DMS114 treated with DMSO at 0.1 percent for 48 hours (cell line): ENCODE results near the gene CSMD2.
"Not testable (repeated sequence)": the region's sequence is repeated elsewhere in the genome, so short reads cannot be mapped to it uniquely, and the experiment has no call there.

Source experiments
- DNase-seq: peaks from one replicate; lab custom pipeline; 2025; ENCODE audit not compliant: unreplicated experiment; lab: John Stamatoyannopoulos, UW

Gene CSMD2

DNA sequence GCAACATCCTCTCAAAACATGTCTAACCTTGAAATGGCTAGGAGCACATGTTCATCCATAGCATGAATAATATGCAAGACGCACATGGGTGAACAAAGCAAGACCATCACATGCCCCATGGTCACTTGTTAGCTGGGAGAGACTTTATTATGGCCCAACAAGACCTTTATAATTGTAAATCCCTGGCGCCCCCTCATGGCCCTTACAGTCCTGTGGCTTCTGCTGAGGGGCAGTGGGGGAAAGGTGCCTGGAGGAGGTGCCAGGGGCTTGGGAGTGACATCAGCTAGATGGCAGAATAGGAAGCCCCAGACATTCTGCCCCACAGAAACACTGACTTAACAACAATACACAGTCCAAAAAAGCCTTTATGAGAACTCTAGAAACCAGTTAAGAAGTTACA, 51.7 kb downstream of the CSMD2 start:
- DNase-seq = no peak

- no peak for DNase-seq
Observed at GRCh38 chr1:34108711-34109110, 56.3 kb downstream of the CSMD2 start.

GRCh38 chr1:34108269-34108668, 56.8 kb downstream of the CSMD2 start:
- no peak for DNase-seq

GRCh38 chr1:34101151-34101550, 63.9 kb downstream of the CSMD2 start:
- DNase-seq = no peak

DNA sequence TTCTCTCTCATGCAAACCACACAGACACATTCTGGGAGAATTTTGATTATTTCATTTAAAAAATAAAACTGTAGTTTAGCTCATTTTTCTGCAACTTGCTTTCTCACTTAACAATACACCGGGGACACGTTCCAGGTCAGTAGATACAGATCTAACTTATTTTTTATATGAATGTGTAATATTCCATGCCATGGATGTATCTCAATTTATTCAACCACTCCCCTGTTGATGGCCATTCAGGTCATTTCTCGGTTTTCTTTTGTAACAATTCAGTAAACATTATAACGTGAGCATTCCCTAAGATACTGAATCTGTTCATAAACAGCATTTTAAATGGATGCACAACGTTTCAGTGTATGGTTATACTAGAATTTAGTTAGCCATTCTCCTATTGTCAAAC, 64.7 kb downstream of the CSMD2 start:
- no peak for DNase-seq

GRCh38 chr1:34092399-34092798, 72.6 kb downstream of the CSMD2 start:
- DNase-seq = not testable (repeated sequence)

DNA sequence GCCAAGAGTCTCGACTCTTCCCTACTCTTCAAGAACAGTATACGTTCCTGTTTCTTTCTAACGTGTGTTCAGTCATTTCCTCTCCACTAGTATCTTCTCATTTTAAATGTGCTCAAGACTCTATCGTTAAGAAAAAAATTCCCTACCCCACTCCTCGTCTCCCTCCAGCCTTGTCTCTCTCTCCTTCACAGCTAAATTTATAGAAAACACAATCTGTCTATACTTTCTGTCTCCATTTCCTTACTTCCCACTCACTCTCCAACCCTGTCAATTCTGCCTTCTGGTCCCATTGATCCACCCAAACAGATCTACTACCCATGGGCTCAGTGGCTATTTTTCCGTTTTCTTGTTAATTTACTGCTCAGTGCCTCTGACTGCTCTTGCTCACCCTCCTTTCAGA, 75.3 kb downstream of the CSMD2 start:
- no peak for DNase-seq

- no peak for DNase-seq
Observed at GRCh38 chr1:34087986-34088385, 77.0 kb downstream of the CSMD2 start.

DNA sequence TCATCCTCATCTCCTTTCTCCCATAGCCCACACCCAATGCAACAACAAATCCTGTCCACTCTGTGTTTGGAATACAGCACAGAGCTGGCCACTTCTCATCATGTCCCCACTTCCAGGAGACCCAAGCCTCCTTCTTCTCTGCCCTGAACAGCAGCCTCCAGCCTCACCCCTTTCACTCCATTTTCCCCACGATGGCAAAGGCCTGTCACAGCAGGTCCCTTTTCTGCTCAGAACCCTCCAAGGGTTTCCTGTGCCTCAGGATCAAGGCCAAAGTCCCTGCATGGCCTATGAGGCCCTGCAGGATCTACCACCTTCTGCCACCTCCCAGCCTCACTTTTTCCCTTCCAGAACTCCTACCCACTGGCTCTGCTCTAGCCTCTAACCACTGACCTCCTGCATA, 78.5 kb downstream of the CSMD2 start:
- no peak for DNase-seq

- no peak for DNase-seq
Observed at GRCh38 chr1:34083974-34084373, 81.1 kb downstream of the CSMD2 start.

DNA sequence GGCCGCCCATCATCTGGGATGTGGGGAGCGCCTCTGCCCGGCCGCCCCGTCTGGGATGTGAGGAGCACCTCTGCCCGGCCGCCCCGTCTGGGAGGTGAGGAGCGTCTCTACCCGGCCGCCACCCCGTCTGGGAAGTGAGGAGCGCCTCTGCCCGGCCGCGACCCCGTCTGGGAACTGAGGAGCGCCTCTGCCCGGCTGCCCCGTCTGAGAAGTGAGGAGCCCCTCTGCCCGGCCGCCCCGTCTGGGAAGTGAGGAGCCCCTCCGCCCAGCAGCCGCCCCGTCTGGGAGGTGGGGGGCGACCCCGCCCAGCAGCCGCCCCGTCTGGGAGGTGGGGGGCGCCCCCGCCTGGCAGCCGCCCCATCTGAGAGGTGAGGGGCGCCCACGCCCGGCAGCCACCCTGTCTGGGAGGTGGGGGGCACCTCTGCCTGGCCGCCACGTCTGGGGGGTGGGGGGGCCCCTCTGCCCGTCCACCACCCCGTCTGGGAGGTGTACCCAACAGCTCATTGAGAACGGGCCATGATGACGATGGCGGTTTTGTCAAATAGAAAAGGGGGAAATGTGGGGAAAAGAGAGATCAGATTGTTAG, 82.9 kb downstream of the CSMD2 start:
- not testable (repeated sequence) for DNase-seq

DNA sequence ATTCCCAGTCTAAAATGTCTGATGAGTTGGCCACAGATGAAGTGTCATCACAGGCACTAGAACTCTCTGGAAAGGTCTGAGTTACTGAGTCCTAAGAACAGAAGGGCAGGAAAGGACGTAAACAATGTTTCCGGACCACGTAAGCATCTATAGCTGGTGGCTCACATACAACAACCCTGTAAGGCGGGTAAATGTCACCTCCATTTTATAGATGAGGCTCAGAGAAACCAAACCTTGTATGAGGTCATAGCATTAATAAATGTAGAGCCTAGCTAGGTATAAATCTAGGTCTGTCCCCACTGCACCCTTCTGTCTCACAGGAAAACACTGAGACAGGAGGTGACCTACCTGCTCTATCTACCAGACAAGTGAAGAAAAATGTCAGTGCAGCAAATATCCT, 86.6 kb downstream of the CSMD2 start:
- DNase-seq = no peak

DNA sequence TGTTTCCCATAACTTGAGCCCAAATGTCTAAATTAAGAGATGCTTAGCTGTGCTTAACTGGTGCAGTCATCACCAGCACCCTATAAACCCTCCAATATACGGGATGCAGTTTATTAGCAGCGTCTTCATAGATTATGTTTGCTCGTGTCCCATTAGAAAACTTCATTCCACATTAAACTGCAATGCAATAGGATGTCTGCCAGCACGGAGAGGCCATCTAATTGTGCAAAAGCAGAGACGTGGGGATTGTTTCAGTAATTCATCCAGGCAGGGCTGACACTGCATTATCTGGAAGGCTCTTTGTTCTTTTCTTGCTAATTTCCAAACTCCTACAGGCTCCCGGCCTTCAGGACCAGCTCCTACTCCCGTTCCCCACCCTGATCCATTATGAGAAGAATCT, 89.5 kb downstream of the CSMD2 start:
- DNase-seq = no peak

DNA sequence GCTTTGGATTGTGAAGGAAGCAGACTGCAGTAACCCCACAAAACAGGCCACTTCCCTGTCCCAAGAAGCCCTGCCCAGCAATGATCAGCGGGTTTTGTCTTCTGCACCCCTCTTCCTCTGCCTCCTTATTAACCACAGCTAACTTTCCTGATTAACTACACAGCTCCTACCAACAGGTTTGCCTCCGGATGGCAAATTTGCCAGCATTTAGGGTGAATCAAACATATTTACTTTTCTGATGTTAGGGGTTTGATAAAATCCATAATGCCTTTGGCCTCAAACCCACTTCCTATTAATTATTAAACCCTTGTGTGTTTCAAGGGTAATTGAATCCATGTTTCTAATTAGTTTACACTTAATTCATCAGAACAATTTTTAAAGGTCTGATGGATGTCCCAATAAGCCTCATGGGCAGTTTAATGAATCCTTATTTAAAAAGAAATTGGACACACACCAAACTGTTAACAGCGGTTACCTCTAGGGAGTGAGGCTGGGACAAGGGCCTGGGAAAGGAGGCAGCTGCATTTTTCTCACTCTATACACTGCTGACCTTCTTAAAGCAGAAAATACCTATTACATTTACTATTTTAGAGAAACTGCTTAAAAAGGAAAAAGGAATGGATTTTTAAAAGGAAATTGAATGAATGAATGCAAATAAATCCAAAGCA, 91.9 kb downstream of the CSMD2 start:
- no peak for DNase-seq

GRCh38 chr1:34070201-34070836, 94.7 kb downstream of the CSMD2 start:
- no peak for DNase-seq

GRCh38 chr1:34066981-34067603, 97.9 kb downstream of the CSMD2 start:
- no peak for DNase-seq

GRCh38 chr1:34066166-34066565, 98.9 kb downstream of the CSMD2 start:
- DNase-seq = no peak

GRCh38 chr1:34065498-34065897, 99.5 kb downstream of the CSMD2 start:
- DNase-seq = no peak

GRCh38 chr1:34060901-34061415, 104.1 kb downstream of the CSMD2 start:
- no peak for DNase-seq

DNA sequence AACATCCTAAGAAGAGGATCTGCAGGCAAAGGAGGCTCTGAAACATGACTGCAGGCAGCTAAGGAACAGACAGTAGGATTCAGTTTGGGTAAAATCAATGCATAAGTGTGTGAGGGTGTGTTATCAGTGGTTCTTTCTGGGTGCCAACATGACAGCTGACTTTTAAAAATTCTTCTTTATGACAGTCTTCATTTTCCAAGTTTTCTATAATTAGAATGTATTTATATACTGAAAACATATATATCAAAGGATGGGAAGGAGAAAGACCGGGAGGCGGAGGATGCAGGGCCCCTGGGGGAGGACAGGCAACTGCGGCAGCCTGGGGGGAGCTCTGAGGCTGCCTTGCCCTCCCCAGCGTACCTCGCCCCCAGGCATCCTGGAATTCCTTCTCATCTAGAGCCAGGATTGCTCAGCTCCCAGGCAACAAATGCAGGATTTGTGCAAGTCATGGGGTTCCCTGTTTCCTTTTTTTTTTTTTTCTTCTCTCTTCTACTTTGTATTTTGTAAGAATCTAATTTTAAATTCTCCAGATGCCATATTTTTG, 104.8 kb downstream of the CSMD2 start:
- DNase-seq = no peak

DNA sequence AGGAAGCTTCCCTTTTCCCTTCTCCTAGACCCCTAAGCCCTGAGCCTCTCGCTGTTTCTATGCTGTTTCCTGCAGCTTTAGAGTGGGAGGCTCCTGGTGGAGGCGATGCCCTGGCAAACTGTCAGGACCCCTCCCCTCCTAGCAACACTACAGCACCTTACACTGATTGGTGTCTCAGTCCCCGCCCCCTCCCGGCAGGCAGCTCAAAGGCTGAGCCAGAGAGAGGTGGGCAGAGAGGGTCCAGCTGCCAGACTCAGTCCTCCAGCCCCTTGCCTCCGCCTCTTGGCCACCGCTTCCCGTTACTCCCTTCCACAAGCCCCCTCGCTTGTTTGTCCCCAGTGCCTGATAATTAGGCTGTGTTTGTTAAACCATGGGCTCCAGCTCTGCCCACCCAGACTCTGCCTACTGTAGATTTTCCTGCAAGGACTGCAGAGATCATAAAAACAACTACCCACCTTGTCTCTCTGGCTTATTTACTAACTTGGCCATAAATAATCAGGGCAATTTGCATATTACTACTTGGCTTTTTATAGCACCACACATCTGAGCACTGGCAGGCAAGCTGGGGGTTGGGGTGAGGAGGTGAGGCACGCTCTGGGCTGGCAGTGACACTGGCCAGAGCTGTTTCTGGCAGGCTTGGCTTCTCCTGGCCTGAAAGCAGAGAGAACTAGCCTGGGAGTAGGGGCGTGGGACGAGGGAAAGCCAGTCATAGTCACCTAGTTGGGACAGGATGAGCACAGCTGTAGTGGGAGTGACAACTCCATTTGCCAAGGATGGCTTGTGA, 107.5 kb downstream of the CSMD2 start:
- DNase-seq = no peak
